Panc1 (cell line): ENCODE data around the gene RELL1. TPM values are rescaled to one million over a fixed set of nuclear protein-coding genes. Genes with fewer than 3 reads are reported as not detected.

Source experiments
- ATAC-seq: fragments of 200-7000 bp; cut with Tn5 transposase; 2 replicates; pipeline ENCODE4 v1.9.1; 2020; ENCODE audit warnings: mild to moderate bottlenecking, moderate library complexity
- BruUV-seq: library from RNA; stranded (reverse); fragments of 400-500 nt; replicated peaks from 2 replicates; lab custom pipeline; 2021; lab: Mats Ljungman, UMichigan
- CTCF ChIA-PET: fragments of 300-600 bp; sonication (Branson Sonifier 250); formaldehyde crosslinking; loops from one replicate; lab custom pipeline; 2022; ENCODE audit warnings: antibody characterized with exemption; lab: Charles Lee
- POLR2A ChIA-PET: fragments of 300-600 bp; sonication (Branson Sonifier 250); formaldehyde crosslinking; loops from one replicate; lab custom pipeline; 2022; ENCODE audit warnings: antibody characterized with exemption; lab: Charles Lee
- DNase-seq: peaks from one replicate; pipeline ENCODE4 v3.0.0-alpha.2; 2010; ENCODE audit warnings: low read depth, low spot score
- H3K27ac ChIP-seq: 2 replicates; pipeline ENCODE4 v1.5.1; 2011; ENCODE audit warnings: mild to moderate bottlenecking, low read length, inconsistent platforms
- H3K27me3 ChIP-seq: fragments of 200-500 bp; sonication (Bioruptor generic); 2 replicates; pipeline ENCODE4 v1.6.0; 2014; ENCODE audit warnings: low read length, inconsistent platforms; ENCODE audit not compliant: control insufficient read depth, insufficient read depth
- H3K36me3 ChIP-seq: fragments of 200-500 bp; sonication (Bioruptor generic); 2 replicates; pipeline ENCODE4 v1.5.1; 2014; ENCODE audit warnings: inconsistent platforms, mild to moderate bottlenecking, low read length, moderate library complexity; ENCODE audit not compliant: control insufficient read depth, insufficient read depth
- H3K4me1 ChIP-seq: 2 replicates; pipeline ENCODE4 v1.5.1; 2011; ENCODE audit warnings: inconsistent platforms, mild to moderate bottlenecking, low read length, moderate library complexity; ENCODE audit not compliant: control insufficient read depth, insufficient read depth
- H3K4me3 ChIP-seq, 2 experiments: 2 replicates each; pipeline ENCODE4 v1.5.1; 2011 to 2012; ENCODE audit warnings: low read depth in 2 of 2, low read length in 2 of 2, mild to moderate bottlenecking in 2 of 2, inconsistent platforms in 1 of 2, moderate library complexity in 1 of 2
- H3K9me3 ChIP-seq: fragments of 200-500 bp; sonication (Bioruptor generic); 2 replicates; pipeline ENCODE4 v1.5.1; 2014; ENCODE audit warnings: low read depth, mild to moderate bottlenecking, inconsistent platforms, low read length, moderate library complexity; ENCODE audit not compliant: control insufficient read depth, insufficient read depth
- POLR2AphosphoS5 ChIP-seq: IDR thresholded peaks from 2 replicates; pipeline ENCODE4 v1.6.1; 2012; ENCODE audit warnings: mild to moderate bottlenecking, low read depth, low read length, moderate library complexity
- REST ChIP-seq, 2 experiments: IDR thresholded peaks; 2 replicates each; pipeline ENCODE4 v1.6.1; 2011 to 2012; ENCODE audit warnings: low read depth in 2 of 2, control low read depth in 1 of 2, low read length in 1 of 2, mild to moderate bottlenecking in 1 of 2, moderate library complexity in 1 of 2; ENCODE audit not compliant: insufficient read depth in 1 of 2
- SIN3A ChIP-seq: IDR thresholded peaks from 2 replicates; pipeline ENCODE4 v1.6.1; 2012; ENCODE audit warnings: low read depth, mild to moderate bottlenecking, low read length, moderate library complexity, borderline replicate concordance; ENCODE audit not compliant: insufficient read depth
- TCF7L2 ChIP-seq: IDR thresholded peaks from 2 replicates; pipeline ENCODE4 v1.6.1; 2011; ENCODE audit warnings: mild to moderate bottlenecking, low read depth, low read length, inconsistent platforms
- in situ Hi-C: cut with HindIII; loops from 2 replicates; pipeline ENCODE4 v1.10.0; 2016; ENCODE audit warnings: low sequenced_read_pairs, low pct_unique_long_range_greater_than_20kb
- intact Hi-C: fragments of 100-400 bp; cut with micrococcal nuclease; formaldehyde crosslinking; loops from one replicate; pipeline ENCODE4 v1.10.0; 2022; ENCODE audit not compliant: unreplicated experiment
- total RNA-seq: library from RNA; stranded (reverse); gene quantifications from one replicate; pipeline ENCODE4 v1.2.1, GENCODE V29; 2021; ENCODE audit not compliant: unreplicated experiment
- TF ChIP-seq, protein P1 (sequence below): fragments of 450-650 bp; IDR thresholded peaks from 2 replicates; pipeline ENCODE4 v1.5.1; 2017; ENCODE audit warnings: mild to moderate bottlenecking

The RELL1 gene
- total RNA-seq, 1 experiment from 2014 or later, result 29.1 TPM

GRCh38 chr4:37641352-37641751 is 44.8 kb downstream of the RELL1 start:
- intact Hi-C loops (no loop called here), in situ Hi-C loops (no loop called here)
- H3K27ac ChIP-seq, result no peak overlapping the region
- BruUV-seq, result no TSS peak
- no peaks in the 10 kb centered on the region for H3K36me3 ChIP-seq
- no peak for ATAC-seq
- TF ChIP-seq POLR2AphosphoS5 (no peak), TCF7L2 (no peak), REST (IDR thresholded peaks at IDR 0.05; ENCODE audit: insufficient read depth in 1 of 2, low read depth in 2 of 2, low read length in 1 of 2) (no peak), SIN3A (no peak)
- TF ChIP-seq, protein P1, sequence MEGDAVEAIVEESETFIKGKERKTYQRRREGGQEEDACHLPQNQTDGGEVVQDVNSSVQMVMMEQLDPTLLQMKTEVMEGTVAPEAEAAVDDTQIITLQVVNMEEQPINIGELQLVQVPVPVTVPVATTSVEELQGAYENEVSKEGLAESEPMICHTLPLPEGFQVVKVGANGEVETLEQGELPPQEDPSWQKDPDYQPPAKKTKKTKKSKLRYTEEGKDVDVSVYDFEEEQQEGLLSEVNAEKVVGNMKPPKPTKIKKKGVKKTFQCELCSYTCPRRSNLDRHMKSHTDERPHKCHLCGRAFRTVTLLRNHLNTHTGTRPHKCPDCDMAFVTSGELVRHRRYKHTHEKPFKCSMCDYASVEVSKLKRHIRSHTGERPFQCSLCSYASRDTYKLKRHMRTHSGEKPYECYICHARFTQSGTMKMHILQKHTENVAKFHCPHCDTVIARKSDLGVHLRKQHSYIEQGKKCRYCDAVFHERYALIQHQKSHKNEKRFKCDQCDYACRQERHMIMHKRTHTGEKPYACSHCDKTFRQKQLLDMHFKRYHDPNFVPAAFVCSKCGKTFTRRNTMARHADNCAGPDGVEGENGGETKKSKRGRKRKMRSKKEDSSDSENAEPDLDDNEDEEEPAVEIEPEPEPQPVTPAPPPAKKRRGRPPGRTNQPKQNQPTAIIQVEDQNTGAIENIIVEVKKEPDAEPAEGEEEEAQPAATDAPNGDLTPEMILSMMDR, result no peak
- POLR2A ChIA-PET, result interaction anchor here (0.7 kb wide), 1 partner anchor 252 kb away, joined by 3 read pairs; no protein-coding TSS in a partner anchor
- H3K27me3 ChIP-seq, result no peaks in the 10 kb centered on the region
- H3K9me3 ChIP-seq, result no peaks in the 10 kb centered on the region
- no peak for DNase-seq
- no peak overlapping the region for H3K4me3 ChIP-seq
- no peaks in the 10 kb centered on the region; the same call in 1 of the 2 replicates for H3K4me1 ChIP-seq
- CTCF ChIA-PET, result no interaction called here

DNA sequence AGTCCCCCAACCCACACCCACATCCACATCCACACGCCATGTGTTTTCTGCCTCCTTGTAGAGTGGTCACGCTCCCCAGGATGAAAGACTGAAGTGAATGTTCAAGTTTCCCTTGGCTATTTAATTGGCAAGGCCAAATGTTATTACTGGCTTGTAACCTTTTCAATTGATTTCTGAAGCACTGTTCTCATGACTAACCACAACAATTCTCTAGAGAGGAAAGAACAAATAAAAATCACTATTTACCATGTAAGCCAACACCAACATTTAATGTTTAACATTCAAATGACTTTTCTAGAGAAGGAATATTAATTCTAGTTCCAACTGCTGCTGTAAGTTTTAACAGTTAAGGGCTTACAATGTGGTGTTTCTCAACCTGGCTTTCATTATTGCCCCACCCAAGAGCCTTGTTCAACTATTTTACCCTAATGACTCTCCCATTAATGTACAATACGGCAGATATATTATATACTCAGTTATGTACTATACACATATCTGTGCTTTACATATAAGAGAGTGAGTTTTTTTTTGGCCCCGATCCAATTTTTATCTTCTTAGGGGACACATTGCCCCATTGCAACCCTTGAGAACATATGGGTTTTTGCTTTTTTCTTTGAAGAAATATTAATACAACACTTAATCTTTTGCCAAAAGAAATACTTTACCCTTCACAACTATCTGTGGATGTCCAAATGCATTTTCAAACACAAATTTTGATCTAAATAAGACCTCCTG is 46.5 kb downstream of the RELL1 start:
- ATAC-seq (no peak), DNase-seq (no peak)
- TF ChIP-seq SIN3A, result no peak
- no peak for TF ChIP-seq POLR2AphosphoS5
- TF ChIP-seq, protein P1, result no peak
- TF ChIP-seq REST (IDR thresholded peaks at IDR 0.05; ENCODE audit: insufficient read depth in 1 of 2, low read depth in 2 of 2, low read length in 1 of 2), result no peak
- TF ChIP-seq TCF7L2, result no peak
- no TSS peak for BruUV-seq
- in situ Hi-C loops (no loop called here), intact Hi-C loops (no loop called here)
- Histone ChIP-seq H3K36me3 (no peaks in the 10 kb centered on the region), H3K4me1 (no peaks in the 10 kb centered on the region; the same call in 1 of the 2 replicates), H3K4me3 (no peak overlapping the region), H3K27ac (no peak overlapping the region), H3K9me3 (no peaks in the 10 kb centered on the region), H3K27me3 (no peaks in the 10 kb centered on the region)
- POLR2A ChIA-PET, result interaction anchor here (0.6 kb wide), 1 partner anchor 51 kb away, joined by 8 read pairs; no protein-coding TSS in a partner anchor
- CTCF ChIA-PET, result no interaction called here
